IPS-18c (cell line): ENCODE results near the gene SYDE2.
"Not testable (repeated sequence)": the region's sequence is repeated elsewhere in the genome, so short reads cannot be mapped to it uniquely, and the experiment has no call there.

ENCODE experiments used
- H3K4me3 ChIP-seq: 2 replicates; pipeline ENCODE4 v1.7.0; 2013; ENCODE audit warnings: low read depth, mild to moderate bottlenecking, low read length, moderate library complexity; ENCODE audit not compliant: insufficient read depth
- H3K9me3 ChIP-seq: one replicate; pipeline ENCODE4 v1.6.1; 2013; ENCODE audit warnings: mild to moderate bottlenecking, low read length, moderate library complexity; ENCODE audit not compliant: control insufficient read depth, insufficient read depth

The SYDE2 gene

GRCh38 chr1:85220756-85221201 is 20.0 kb upstream of the SYDE2 start:
- Histone ChIP-seq H3K4me3 (no peak overlapping the region), H3K9me3 (no peaks in the 10 kb centered on the region)

- Histone ChIP-seq H3K4me3 (no peak overlapping the region), H3K9me3 (no peaks in the 10 kb centered on the region)
These were observed 19.2 kb upstream of the SYDE2 start for GRCh38 chr1:85219853-85220610.

GRCh38 chr1:85216697-85217096 is 15.9 kb upstream of the SYDE2 start:
- H3K4me3 ChIP-seq = no peak overlapping the region
- H3K9me3 ChIP-seq = no peaks in the 10 kb centered on the region

GRCh38 chr1:85214654-85215053 is 13.8 kb upstream of the SYDE2 start:
- no peak overlapping the region for H3K4me3 ChIP-seq

GRCh38 chr1:85208488-85208887 is 7.7 kb upstream of the SYDE2 start:
- Histone ChIP-seq H3K9me3 (no peaks in the 10 kb centered on the region), H3K4me3 (no peak overlapping the region)

More at GRCh38 chr1:85214654-85215053, 13.8 kb upstream of the SYDE2 start:
- no peaks in the 10 kb centered on the region for H3K9me3 ChIP-seq

GRCh38 chr1:85203573-85204171 is 2.9 kb upstream of the SYDE2 start:
- no peaks in the 10 kb centered on the region for H3K9me3 ChIP-seq
- no peak overlapping the region for H3K4me3 ChIP-seq

GRCh38 chr1:85202864-85203255 is 2.0 kb upstream of the SYDE2 start:
- H3K9me3 ChIP-seq = no peaks in the 10 kb centered on the region
- no peak overlapping the region for H3K4me3 ChIP-seq

- Histone ChIP-seq H3K4me3 (peak overlapping the region; percentile 92), H3K9me3 (no peaks in the 10 kb centered on the region)
These were observed 1.5 kb upstream of the SYDE2 start for GRCh38 chr1:85202092-85202863.

- Histone ChIP-seq H3K4me3 (peak overlapping the region; percentile 92), H3K9me3 (no peaks in the 10 kb centered on the region)
These were observed 700 bp upstream of the SYDE2 start for GRCh38 chr1:85201340-85202091.

- Histone ChIP-seq H3K4me3 (peak overlapping the region; percentile 92), H3K9me3 (no peaks in the 10 kb centered on the region)
These were observed 951 bp downstream of the SYDE2 start for GRCh38 chr1:85199667-85200462.

GRCh38 chr1:85198864-85199263 is 2.0 kb downstream of the SYDE2 start:
- Histone ChIP-seq H3K4me3 (no peak overlapping the region), H3K9me3 (no peaks in the 10 kb centered on the region)

- Histone ChIP-seq H3K4me3 (no peak overlapping the region), H3K9me3 (no peaks in the 10 kb centered on the region)
These were observed 4.5 kb downstream of the SYDE2 start for GRCh38 chr1:85196358-85196757.

GRCh38 chr1:85195703-85196102 is 5.1 kb downstream of the SYDE2 start:
- H3K4me3 ChIP-seq = no peak overlapping the region
- H3K9me3 ChIP-seq = no peaks in the 10 kb centered on the region

- H3K4me3 ChIP-seq, H3K9me3 ChIP-seq: not testable (repeated sequence)
These were observed 8.7 kb downstream of the SYDE2 start for GRCh38 chr1:85192129-85192528.

GRCh38 chr1:85189120-85189519 is 11.7 kb downstream of the SYDE2 start:
- no peaks in the 10 kb centered on the region for H3K9me3 ChIP-seq
- no peak overlapping the region for H3K4me3 ChIP-seq

- no peak overlapping the region for H3K4me3 ChIP-seq
- no peaks in the 10 kb centered on the region for H3K9me3 ChIP-seq
These were observed 12.3 kb downstream of the SYDE2 start for GRCh38 chr1:85188530-85188929.

- H3K9me3 ChIP-seq, H3K4me3 ChIP-seq: not testable (repeated sequence)
These were observed 13.8 kb downstream of the SYDE2 start for GRCh38 chr1:85187021-85187420.
